Hepatocyte (in vitro differentiated cells): ENCODE results near the gene ORC3.

Experiments used
- EZH2 ChIP-seq: fragments of 200-600 bp; sonication (generic); IDR thresholded peaks from 2 replicates; pipeline ENCODE4 v1.6.1; 2016; ENCODE audit warnings: antibody characterized with exemption, mild to moderate bottlenecking, borderline replicate concordance
- EZH2phosphoT487 ChIP-seq: fragments of 200-600 bp; sonication (generic); IDR thresholded peaks from one replicate; pipeline ENCODE4 v1.6.1; 2018; ENCODE audit warnings: antibody characterized with exemption, mild to moderate bottlenecking, low read depth, moderate library complexity; ENCODE audit not compliant: unreplicated experiment, severe bottlenecking
- TF ChIP-seq, protein P1 (sequence below): fragments of 200-600 bp; sonication (generic); IDR thresholded peaks from 2 replicates; pipeline ENCODE4 v1.5.1; 2016; ENCODE audit warnings: antibody characterized with exemption, mild to moderate bottlenecking; ENCODE audit not compliant: poor library complexity

DNA sequence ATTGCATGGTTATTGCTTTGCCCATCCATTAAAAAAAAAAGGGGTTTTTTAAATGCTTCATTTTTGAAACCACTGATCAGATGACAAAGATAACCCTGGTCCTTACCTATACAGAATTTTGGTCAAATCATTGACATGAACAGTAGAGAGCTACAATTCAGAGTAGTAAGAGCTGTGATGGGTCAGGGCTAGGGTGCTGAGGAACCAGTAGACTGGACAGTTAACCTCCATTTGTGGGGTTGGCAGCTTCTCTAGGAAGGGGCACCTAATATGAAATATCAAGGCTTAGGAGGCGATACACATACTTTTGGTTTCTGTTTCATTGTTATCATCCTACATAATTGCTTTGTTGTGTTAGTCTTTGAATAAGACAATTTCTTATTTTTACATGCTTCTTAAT is 55.1 kb downstream of the ORC3 start:
- TF ChIP-seq, protein P1, sequence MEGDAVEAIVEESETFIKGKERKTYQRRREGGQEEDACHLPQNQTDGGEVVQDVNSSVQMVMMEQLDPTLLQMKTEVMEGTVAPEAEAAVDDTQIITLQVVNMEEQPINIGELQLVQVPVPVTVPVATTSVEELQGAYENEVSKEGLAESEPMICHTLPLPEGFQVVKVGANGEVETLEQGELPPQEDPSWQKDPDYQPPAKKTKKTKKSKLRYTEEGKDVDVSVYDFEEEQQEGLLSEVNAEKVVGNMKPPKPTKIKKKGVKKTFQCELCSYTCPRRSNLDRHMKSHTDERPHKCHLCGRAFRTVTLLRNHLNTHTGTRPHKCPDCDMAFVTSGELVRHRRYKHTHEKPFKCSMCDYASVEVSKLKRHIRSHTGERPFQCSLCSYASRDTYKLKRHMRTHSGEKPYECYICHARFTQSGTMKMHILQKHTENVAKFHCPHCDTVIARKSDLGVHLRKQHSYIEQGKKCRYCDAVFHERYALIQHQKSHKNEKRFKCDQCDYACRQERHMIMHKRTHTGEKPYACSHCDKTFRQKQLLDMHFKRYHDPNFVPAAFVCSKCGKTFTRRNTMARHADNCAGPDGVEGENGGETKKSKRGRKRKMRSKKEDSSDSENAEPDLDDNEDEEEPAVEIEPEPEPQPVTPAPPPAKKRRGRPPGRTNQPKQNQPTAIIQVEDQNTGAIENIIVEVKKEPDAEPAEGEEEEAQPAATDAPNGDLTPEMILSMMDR, result no peak
- TF ChIP-seq EZH2phosphoT487, result no peak
- TF ChIP-seq EZH2, result no peak
